ENCODE measurements around the gene SRSF2. TPM values are rescaled to one million over a fixed set of nuclear protein-coding genes. Genes with fewer than 3 reads are reported as not detected.

SRSF2 gene
- total and polyA plus RNA-seq, 9 of the 15 experiments (the other 6 are each of a cell fraction or from before 2014, with no cell fraction given) = 161 to 583 (median 393) TPM

GRCh38 chr17:76726231-76726775, 10.8 kb downstream of the SRSF2 start, which contains the start of gene JMJD6 (continued):
- TF ChIP-seq THAP12 (CRISPR knock-in tag; IDR thresholded peaks at IDR 0.05) = peak; percentile 52
- peak; percentile 74 for TF ChIP-seq RBBP5 (IDR thresholded peaks at IDR 0.05; ENCODE audit: borderline replicate concordance, insufficient read depth, low read length, poor library complexity, severe bottlenecking)
- TF ChIP-seq MAZ (CRISPR knock-in tag; conservative IDR thresholded peaks at IDR 0.05 in 1 of 2, IDR thresholded peaks at IDR 0.05 in 1 of 2) = peak in 1 of 2 experiments; percentile 59; a peak in 2 of 4 replicates
- no peak for TF ChIP-seq NCOA1 (IDR thresholded peaks at IDR 0.05; ENCODE audit: low read depth)
- TF ChIP-seq SRSF9 (IDR thresholded peaks at IDR 0.05; ENCODE audit: borderline replicate concordance, low read depth, low read length) = no peak
- TF ChIP-seq RFX5 (IDR thresholded peaks at IDR 0.05; ENCODE audit: low read depth, low read length) = no peak
- TF ChIP-seq TFAP4 (CRISPR knock-in tag; IDR thresholded peaks at IDR 0.05; ENCODE audit: borderline replicate concordance) = peak; percentile 95
- TF ChIP-seq CREM (IDR thresholded peaks at IDR 0.05; ENCODE audit: low read depth) = peak; percentile 95; the same call in 1 of the 2 replicates
- TF ChIP-seq ETV1 (tag; conservative IDR thresholded peaks at IDR 0.05; ENCODE audit: low read depth) = no peak; the same call in 1 of the 2 replicates
- TF ChIP-seq ZSCAN29 (IDR thresholded peaks at IDR 0.05) = no peak
- no peak for TF ChIP-seq ZNF592 (IDR thresholded peaks at IDR 0.05)
- TF ChIP-seq MTA3 (IDR thresholded peaks at IDR 0.05; ENCODE audit: borderline replicate concordance) = peak; percentile 40; the same call in 1 of the 2 replicates
- no peak for TF ChIP-seq DNMT1 (IDR thresholded peaks at IDR 0.05)
- no peak for TF ChIP-seq ZBTB33 (CRISPR knock-in tag; IDR thresholded peaks at IDR 0.05)
- no peak for TF ChIP-seq ZNF76 (CRISPR knock-in tag; IDR thresholded peaks at IDR 0.05; ENCODE audit: borderline replicate concordance)
- no peak for TF ChIP-seq ZNF561 (CRISPR knock-in tag; conservative IDR thresholded peaks at IDR 0.05)
- 0 out of 2 replicates have a peak, but pooled peaks have one; percentile 30 for TF ChIP-seq CEBPB (tag; IDR thresholded peaks at IDR 0.05)
- no peak for TF ChIP-seq ZNF77 (CRISPR knock-in tag; IDR thresholded peaks at IDR 0.05)
- no peak for TF ChIP-seq SMAD3 (CRISPR knock-in tag; conservative IDR thresholded peaks at IDR 0.05)

Measured in K562 (cell line).